GM11168 (cell line): Measurements from ENCODE around the gene NEURL2.

Experiments
- in situ Hi-C: fragments of 300-500 bp; cut with MboI; formaldehyde crosslinking; loops from one replicate; pipeline ENCODE4 v1.12.0; 2022; ENCODE audit warnings: low sequenced_read_pairs; ENCODE audit not compliant: unreplicated experiment

Gene NEURL2

DNA sequence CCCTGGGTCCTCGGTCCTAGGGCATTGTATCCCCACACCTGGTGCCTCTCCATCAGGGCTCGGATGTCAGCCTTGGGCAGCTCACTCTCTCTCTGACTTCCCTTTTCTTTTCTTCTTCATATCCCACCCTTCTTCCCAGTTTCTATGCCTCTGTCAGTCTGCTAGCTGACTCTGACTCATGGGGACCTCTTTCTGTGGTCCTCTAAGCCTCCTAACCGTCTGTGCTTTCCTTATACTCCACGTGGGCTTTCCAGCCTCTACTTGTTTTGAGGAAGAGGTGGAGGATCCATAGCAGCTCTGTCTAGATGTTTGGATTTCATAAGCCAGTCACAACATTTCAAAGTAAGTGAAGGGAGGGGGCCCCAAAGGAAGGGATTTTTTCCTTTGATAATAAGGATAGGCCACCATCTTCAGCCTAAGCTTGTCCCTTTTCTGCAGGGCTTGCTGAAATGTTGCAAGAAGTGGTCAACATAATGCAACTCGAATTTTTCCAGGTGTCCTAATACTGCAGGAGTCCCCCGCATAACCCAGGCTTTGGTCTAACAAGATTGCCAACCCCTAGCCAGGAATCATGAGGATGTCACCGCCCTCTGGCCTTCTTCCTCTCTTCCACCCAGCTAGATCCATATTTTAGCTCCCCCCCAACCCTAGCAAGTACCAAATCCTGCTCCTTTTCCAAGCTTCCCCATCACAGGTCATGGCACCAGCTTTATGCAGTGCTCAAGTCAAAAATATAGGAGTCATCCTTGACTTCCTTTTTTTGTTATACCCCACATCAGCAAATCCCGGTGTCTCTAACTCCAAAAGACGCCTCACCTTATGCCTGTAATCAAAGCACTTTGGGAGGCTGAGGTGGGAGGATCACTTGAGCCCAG is 29.7 kb upstream of the NEURL2 start:
- in situ Hi-C loops, result no loop called here

- in situ Hi-C loops, result no loop called here
Observed at GRCh38 chr20:45919542-45920399, 28.8 kb upstream of the NEURL2 start.

DNA sequence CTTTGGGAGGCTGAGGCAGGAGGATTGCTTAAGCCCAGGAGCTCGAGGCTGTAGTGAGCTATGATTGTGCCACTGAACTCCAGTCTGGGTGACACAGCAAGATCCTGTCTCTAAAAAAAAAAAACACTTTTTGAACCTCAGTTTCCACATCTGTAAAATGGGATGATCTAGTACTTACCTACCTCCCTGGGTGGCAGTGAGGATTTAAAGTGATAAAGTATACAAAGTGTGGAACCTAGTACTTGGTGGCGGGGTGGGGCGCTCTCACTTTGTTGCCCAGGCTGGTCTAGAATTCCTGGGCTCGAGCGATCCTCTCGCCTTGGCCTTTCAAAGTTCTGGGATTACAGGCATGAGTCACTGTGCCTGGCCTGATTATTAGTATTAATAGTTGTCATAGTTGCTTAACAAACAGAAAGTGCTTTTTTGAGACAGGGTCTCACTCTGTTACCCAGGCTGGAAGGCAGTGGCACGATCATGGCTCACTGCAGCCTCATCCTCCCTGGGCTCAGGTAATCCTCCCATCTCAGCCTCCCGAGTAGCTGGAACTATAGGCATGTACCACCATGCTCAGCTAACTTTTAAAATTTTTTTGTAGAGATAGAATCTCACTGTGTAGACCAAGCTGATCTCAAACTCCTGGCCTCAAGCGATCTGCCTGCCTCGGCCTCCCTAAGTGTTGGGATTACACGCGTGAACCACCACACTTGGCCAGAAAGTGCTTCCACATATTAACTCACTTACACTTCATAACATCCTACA is 27.9 kb upstream of the NEURL2 start:
- in situ Hi-C loops, result no loop called here

GRCh38 chr20:45918182-45918737 is 27.3 kb upstream of the NEURL2 start:
- in situ Hi-C loops, result no loop called here

DNA sequence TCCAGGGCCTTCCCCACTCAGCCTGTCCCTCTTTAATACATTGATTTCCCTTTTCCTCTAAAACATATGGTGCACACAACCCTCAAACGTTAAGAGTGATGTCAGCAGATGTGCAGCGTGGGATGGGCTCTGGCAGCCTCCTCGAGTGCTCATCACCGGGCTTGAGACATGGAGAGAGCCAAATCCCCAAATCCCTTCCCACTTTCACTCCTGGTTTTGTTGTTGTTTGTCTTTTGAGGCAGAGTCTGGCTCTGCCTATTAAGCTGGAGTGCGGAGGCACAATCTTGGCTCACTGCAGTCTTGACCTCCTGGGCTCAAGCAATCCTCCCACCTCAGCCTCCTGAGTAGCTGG is 26.8 kb upstream of the NEURL2 start:
- in situ Hi-C loops, result no loop called here

GRCh38 chr20:45913116-45913515 is 22.1 kb upstream of the NEURL2 start:
- in situ Hi-C loops, result no loop called here

DNA sequence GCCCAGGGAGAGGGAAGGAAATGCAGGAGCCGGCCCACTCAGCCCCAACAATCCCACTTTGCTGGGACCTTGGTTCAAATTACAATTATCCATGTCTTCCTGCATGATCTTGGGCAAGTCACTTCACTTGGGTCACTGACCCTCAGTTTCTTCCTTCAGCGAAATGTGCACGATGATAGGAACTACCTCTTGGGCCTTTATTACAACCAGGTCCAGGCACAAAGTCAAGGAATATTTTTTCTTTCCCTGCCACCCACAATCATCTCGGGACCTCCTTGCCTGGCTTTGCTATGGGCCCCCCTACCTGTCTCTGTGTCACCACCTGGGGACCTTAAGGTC is 21.3 kb upstream of the NEURL2 start:
- in situ Hi-C loops, result no loop called here

- in situ Hi-C loops, result no loop called here
Observed at GRCh38 chr20:45911486-45912343, 20.7 kb upstream of the NEURL2 start, which contains the start of gene PLTP. TSS of gene PLTP (minus strand) at chr20:45912155. CDS start at chr20:45911452, 703 bp downstream.

DNA sequence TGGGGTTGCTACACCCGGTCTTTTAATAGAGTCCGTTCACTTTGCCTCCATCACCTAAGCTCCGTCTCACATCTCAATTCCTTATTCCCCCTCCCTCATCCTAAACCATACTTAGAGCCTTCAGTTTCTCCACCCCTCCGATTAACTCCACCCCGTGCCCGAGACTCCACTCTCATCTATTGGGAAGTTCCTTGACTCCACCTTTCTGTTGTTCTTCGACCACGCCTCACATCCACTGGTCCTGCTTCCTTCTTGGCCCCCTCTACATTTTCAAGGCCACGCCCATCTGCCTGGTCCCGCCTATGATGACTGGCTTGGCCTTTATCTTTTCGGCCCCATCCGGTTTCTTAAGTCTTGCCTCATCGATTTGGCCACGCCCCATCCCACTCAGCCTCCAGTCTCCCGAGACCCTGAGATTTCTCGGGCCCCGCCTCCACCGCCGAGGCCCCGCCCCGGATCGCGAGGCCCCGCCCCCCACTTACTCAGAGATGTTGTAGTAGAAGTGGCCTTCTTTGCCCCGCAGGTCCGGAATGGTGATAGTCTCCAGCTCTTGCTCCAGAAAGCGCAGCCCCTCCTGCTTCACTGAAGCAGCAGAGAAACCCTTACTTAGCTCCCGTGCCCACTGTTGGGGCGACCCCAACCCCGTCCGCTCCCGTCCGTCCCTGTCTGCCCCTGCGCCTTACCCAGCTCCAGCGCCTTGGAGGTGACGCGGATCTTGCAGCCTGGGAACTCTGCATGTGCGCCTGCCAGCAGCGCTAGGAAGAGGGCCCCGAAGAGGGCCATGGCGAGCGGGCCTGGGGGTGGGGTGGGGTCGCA is 19.9 kb upstream of the NEURL2 start:
- in situ Hi-C loops, result no loop called here

DNA sequence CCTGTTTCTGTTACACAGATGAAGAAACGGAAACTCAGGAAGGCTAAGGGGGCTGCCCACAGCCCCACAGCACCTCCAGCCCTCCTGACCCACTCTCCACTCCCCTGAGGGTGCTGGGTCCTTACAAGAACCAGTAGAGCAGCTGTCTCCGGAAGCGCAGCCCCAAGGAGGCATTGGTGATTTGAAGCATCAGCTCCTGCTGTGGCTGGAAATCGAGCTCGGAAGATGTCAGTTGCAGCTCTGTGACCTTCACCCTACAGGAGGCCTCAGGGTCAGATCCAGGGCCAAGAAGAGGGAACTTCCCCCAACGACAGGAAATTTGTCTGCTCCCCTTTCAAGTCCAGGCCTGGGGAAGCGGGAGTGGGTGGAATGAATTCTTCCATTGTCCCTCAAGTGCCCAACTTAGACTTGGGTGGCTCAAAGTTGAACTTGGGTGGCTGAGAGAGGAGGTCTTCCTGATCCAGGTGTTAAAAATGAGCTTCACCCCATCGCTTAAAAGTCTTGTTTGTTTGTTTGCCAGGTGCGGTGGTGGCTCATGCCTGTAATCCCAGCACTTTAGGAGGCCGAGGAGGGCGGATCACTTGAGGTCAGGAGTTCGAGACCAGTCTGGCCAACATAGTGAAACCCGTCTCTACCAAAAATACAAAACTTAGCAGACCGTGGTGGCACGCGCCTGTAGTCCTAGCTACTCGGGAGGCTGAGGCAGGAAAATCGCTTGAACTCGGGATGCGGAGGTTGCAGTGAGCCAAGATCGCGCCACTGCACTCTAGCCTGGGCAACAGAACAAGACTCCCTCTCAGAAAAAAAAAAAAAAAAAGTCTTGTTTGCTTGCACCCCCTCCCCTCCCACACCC is 19.0 kb upstream of the NEURL2 start:
- in situ Hi-C loops, result no loop called here

DNA sequence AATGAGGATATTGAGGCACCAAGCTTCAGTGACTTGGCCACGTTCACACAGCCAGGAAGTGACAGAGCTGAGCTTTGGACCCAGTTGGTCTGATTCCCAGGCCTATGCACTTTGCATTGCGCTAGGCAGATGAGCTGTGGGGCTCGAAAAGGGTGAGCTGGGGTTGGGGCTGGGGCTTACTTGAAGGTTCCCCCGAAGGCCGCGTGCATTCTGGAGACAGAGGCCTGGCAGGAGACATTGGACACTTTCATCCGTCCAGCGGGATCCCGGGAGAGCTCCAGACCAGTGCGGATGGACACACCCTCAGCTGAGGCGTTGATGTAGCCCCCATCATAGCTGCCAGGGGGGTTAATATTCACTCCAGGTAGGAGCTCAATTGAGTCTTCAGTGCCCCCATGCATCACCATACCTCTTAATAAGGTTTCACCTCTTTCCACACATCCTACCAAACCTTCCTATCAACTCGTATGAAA is 18.4 kb upstream of the NEURL2 start:
- in situ Hi-C loops, result no loop called here

GRCh38 chr20:45908084-45908483 is 17.1 kb upstream of the NEURL2 start:
- in situ Hi-C loops, result no loop called here

GRCh38 chr20:45907219-45907948 is 16.4 kb upstream of the NEURL2 start:
- in situ Hi-C loops, result no loop called here

- in situ Hi-C loops, result no loop called here
Observed at GRCh38 chr20:45905505-45906079, 14.6 kb upstream of the NEURL2 start.

- in situ Hi-C loops, result no loop called here
Observed at GRCh38 chr20:45904583-45905504, 13.8 kb upstream of the NEURL2 start.
